Natural killer cell treated with Interleukin-12 subunit alpha and Interleukin-12 subunit beta and Interleukin-15 and Interleukin-18, amount 100 ng/mL, for 72 hours (primary cell): Measurements from ENCODE around the gene ABCB11. TPM values are rescaled to one million over a fixed set of nuclear protein-coding genes. Genes with fewer than 3 reads are reported as not detected.
"Not testable (repeated sequence)": the region's sequence is repeated elsewhere in the genome, so short reads cannot be mapped to it uniquely, and the experiment has no call there.

ENCODE experiments used
- ATAC-seq, 2 donors: fragments of 150-1000 bp; cut with Tn5 transposase in 1 of 2; sonication (Bioruptor Pico), chemical (Tn5 transposase) in 1 of 2; 2 replicates each; pipeline ENCODE4 v1.10.0; 2021
- DNase-seq: peaks from one replicate; pipeline ENCODE4 v3.0.0; 2022; ENCODE audit warnings: low spot score
- H3K27ac Mint-ChIP-seq, 2 donors: 1 replicate in 1 of 2; 2 replicates in 1 of 2; pipeline ENCODE4 v1.8.0; 2022; ENCODE audit warnings: mixed read lengths in 2 of 2, mild to moderate bottlenecking in 1 of 2, moderate library complexity in 1 of 2
- H3K27me3 Mint-ChIP-seq, 2 donors: 1 replicate in 1 of 2; 2 replicates in 1 of 2; pipeline ENCODE4 v1.8.0; 2022; ENCODE audit warnings: mixed read lengths in 2 of 2
- H3K36me3 Mint-ChIP-seq: one replicate; pipeline ENCODE4 v1.8.0; 2022; ENCODE audit warnings: mixed read lengths
- H3K4me1 Mint-ChIP-seq, 2 donors: 1 replicate in 1 of 2; 2 replicates in 1 of 2; pipeline ENCODE4 v1.8.0; 2022; ENCODE audit warnings: low read depth in 2 of 2, mixed read lengths in 2 of 2, mild to moderate bottlenecking in 1 of 2
- H3K4me3 Mint-ChIP-seq: one replicate; pipeline ENCODE4 v1.8.0; 2022; ENCODE audit warnings: mixed read lengths
- H3K9me3 Mint-ChIP-seq: 2 replicates; pipeline ENCODE4 v1.8.0; 2022; ENCODE audit warnings: mixed read lengths
- total RNA-seq, 2 donors: library from RNA; stranded (reverse); gene quantifications; one replicate each; pipeline ENCODE4 v1.2.3, GENCODE V29; 2022

The ABCB11 gene
- total RNA-seq, 2 donors from 2014 or later = 0.06 TPM; not detected in 1

DNA sequence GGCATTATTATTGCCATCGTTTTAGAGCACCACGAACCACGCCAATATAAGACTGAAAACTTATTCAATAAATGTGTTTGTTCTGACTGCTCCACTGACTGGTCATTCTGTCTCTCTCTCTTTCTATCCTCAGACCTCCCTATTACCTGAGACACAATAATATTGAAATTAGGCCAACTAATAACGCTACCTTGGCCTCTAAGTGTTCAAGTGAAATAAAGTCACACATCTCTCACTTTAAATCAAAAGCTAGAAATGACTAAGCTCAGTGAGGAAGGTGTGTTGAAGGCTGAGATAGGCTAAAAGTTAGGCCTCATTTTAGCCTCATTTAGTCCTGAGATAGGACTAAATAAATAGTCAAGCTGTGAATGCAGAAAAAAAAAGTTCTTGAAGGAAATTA, 91.2 kb downstream of the ABCB11 start:
- no peak overlapping the region for H3K4me3 Mint-ChIP-seq
- DNase-seq (no peak), ATAC-seq (peak in 1 of 2 donors; percentile 66)
- H3K36me3 Mint-ChIP-seq = no peaks in the 10 kb centered on the region
- H3K4me1 Mint-ChIP-seq = no peaks in the 10 kb centered on the region
- peaks cover 14 to 18% of the 10 kb centered on the region in 2 donors for H3K27me3 Mint-ChIP-seq
- no peak overlapping the region for H3K27ac Mint-ChIP-seq
- H3K9me3 Mint-ChIP-seq = no peaks in the 10 kb centered on the region

DNA sequence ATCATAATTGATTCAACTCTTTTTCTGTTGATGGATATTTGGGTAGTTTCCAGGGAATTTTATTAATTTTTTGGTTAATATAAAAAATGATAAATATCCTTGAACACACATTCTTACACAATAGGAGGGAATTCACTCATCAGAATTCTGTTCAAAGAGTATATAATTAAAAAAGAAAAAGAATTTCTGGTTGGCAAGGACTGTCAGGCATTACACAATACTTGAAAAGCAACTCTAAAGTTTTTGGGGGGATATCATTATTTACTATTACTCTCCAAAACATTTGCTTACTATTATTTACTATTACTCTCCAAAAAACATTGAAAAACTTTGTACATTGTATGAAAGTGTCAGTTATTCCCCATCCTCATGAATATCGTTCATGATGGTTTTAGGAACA, 92.1 kb downstream of the ABCB11 start:
- Mint-ChIP-seq H3K27me3 (peaks cover 7 to 17% of the 10 kb centered on the region in 2 donors), H3K4me3 (no peak overlapping the region), H3K9me3 (no peaks in the 10 kb centered on the region), H3K36me3 (no peaks in the 10 kb centered on the region), H3K27ac (no peak overlapping the region), H3K4me1 (no peaks in the 10 kb centered on the region)
- ATAC-seq = no peak
- DNase-seq = no peak

DNA sequence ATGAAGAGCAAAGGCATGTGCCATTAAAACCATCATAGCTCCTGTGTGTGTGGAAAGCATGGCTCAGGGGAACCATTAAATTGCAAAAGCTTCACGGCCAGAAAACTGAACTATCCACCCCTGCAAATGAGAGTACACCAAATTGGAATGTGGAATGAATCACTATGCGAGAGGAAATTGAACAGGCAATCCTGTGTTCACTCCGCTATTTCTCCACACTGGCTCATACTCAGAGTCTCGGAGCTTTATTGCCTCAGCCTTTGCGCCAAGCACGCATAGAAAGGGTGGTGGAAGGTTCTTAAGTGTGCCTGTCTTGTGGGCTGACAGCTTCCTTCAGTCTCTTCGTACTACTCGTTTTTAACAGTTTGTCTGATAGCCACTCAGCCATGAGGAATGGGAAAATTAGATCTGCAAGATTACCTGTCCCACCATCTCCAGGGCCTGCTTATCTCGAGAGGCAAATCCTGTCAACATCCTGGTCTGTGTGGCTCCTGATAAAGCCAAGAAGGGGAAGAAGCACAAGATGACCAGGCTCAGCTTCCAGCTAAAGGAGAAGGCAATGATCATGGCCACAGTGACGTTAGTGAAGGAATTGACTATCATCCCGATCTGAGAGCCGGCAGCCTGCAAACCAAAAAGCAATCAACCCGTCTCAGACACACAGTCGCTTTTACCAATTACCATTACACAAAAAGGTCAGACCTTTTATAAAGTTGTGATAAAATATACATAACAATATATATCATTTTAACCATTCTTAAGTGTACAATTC, 95.1 kb downstream of the ABCB11 start:
- Mint-ChIP-seq H3K9me3 (no peaks in the 10 kb centered on the region), H3K4me3 (no peak overlapping the region), H3K4me1 (no peaks in the 10 kb centered on the region), H3K27ac (no peak overlapping the region), H3K27me3 (peaks cover 4 to 17% of the 10 kb centered on the region in 2 donors), H3K36me3 (no peaks in the 10 kb centered on the region)
- no peak for DNase-seq
- no peak for ATAC-seq

DNA sequence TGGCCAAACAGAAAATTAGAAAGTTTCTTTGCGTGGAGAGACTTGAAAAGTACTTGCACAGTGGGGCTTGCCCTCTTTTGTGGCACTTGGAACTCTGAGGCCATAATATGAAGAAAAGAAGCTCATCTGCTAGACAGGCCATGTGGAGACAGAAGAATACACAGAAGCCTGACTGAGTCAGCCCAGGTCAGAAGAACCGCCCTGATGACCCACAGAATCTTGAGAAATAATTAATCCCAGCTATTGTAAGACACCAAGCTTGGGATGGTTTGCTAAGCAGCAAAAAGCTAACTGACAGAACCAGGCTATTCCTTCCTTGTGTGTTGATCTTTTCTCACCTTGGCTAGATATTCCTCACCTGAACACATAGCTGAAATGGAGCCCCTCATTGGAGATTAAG, 96.3 kb downstream of the ABCB11 start:
- Mint-ChIP-seq H3K9me3 (no peaks in the 10 kb centered on the region), H3K27ac (no peak overlapping the region), H3K36me3 (no peaks in the 10 kb centered on the region), H3K4me3 (no peak overlapping the region), H3K4me1 (no peaks in the 10 kb centered on the region), H3K27me3 (peaks cover 4 to 17% of the 10 kb centered on the region in 2 donors)
- ATAC-seq = no peak
- no peak for DNase-seq

DNA sequence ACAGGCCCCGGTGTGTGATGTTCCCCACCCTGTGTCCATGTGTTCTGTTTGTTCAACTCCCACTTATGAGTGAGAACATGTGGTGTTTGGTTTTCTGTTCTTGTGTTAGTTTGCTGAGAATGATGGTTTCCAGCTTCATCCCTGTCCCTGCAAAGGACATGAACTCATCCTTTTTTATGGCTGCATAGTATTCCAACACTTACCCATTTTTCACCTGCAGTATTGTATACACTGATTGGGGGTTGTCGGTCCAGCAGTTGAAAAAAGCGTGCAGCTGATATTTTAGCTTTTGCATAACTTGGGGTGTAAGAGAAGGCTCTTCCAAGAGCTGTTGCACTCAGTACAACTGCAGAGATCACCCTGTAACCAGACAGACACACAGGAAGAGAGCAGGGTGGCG, 99.0 kb downstream of the ABCB11 start:
- DNase-seq, H3K27ac Mint-ChIP-seq, H3K4me3 Mint-ChIP-seq, H3K4me1 Mint-ChIP-seq, H3K9me3 Mint-ChIP-seq, ATAC-seq, H3K36me3 Mint-ChIP-seq: not testable (repeated sequence)
- H3K27me3 Mint-ChIP-seq = peaks cover 17 to 21% of the 10 kb centered on the region in 2 donors

DNA sequence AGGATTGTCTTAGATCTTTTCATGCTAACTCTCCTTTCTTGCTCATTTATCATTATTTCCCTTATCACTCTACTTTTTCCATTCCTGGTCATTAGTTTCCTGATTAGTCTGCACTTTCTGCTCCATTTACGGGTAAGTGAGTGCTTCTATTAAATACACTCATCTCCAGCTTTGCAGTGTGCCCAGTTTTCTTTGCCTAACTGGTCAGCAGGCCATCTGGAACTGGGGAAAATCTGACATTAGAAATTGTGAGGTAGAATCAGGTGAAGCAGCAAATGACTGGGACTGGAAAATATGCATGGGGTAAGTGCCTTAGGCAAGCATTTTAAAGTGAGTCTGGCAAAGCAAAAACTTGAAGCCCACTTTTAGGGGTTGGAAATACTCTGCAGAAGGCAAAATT, 100.9 kb downstream of the ABCB11 start:
- ATAC-seq = no peak
- Mint-ChIP-seq H3K4me1 (no peaks in the 10 kb centered on the region), H3K27me3 (peaks cover 16 to 19% of the 10 kb centered on the region in 2 donors)

DNA sequence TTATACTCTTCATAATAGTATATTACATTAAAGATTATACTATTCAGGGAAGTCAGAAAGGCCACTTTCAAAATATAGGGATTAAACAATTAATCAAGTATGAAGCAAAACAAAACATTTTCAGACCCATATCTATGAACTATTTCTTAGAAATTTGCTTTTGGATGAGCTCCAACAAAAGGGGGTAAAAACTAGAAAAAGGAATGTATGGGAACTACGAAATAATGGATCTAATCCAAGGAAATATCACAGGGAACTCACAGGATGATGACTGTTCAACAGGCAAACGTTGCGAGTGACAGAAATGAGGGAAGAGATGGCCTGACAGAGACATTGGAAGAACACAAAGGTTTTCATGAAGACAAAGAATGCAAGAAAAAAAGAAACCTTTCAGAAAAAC, 102.1 kb downstream of the ABCB11 start:
- no peak overlapping the region for H3K27ac Mint-ChIP-seq
- no peak overlapping the region for H3K4me3 Mint-ChIP-seq
- H3K36me3 Mint-ChIP-seq = no peaks in the 10 kb centered on the region
- H3K9me3 Mint-ChIP-seq = no peaks in the 10 kb centered on the region
- no peak for DNase-seq
- no peaks in the 10 kb centered on the region for H3K4me1 Mint-ChIP-seq
- ATAC-seq = no peak
- H3K27me3 Mint-ChIP-seq = peaks cover 16 to 20% of the 10 kb centered on the region in 2 donors

More for the DNA sequence above, 100.9 kb downstream of the ABCB11 start:
- no peak overlapping the region for H3K4me3 Mint-ChIP-seq
- H3K36me3 Mint-ChIP-seq = no peaks in the 10 kb centered on the region
- DNase-seq = no peak
- no peak overlapping the region for H3K27ac Mint-ChIP-seq
- no peaks in the 10 kb centered on the region for H3K9me3 Mint-ChIP-seq

DNA sequence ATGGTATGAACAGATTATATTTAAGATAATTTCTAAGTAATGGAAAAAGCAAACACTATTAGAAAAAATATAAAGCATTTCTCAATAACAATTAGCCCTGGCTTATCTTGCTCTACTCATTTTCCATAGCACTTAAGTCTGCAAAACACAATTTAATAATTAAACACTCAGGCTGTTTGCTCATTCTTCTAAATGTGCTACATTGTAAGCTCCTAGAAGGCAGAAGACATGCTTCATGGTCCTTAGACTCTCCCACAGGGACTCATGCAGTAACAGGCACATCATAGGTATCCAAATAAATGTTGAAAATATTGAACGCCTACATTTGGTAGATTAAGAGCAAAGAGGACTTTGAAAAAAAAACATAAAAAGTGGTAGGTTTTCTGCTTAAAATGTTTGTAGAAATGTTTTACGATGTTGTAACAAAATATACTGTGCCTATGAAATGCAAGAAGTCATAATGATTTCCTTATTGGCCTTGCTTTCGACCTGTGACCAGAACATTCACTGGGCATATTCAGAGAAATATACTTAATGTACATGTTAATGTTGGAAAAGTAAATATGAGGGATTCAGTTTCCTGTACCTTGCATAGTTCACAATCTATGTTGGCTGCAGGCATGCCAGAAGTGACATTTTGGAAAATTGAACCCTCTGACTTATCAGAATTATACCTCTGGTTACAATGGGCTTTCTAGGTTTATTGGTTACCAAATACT, 102.9 kb downstream of the ABCB11 start:
- no peak overlapping the region for H3K4me3 Mint-ChIP-seq
- ATAC-seq (no peak), DNase-seq (no peak)
- H3K4me1 Mint-ChIP-seq = no peaks in the 10 kb centered on the region
- no peak overlapping the region for H3K27ac Mint-ChIP-seq
- no peaks in the 10 kb centered on the region for H3K36me3 Mint-ChIP-seq
- peaks cover 16 to 24% of the 10 kb centered on the region in 2 donors for H3K27me3 Mint-ChIP-seq
- H3K9me3 Mint-ChIP-seq = no peaks in the 10 kb centered on the region

DNA sequence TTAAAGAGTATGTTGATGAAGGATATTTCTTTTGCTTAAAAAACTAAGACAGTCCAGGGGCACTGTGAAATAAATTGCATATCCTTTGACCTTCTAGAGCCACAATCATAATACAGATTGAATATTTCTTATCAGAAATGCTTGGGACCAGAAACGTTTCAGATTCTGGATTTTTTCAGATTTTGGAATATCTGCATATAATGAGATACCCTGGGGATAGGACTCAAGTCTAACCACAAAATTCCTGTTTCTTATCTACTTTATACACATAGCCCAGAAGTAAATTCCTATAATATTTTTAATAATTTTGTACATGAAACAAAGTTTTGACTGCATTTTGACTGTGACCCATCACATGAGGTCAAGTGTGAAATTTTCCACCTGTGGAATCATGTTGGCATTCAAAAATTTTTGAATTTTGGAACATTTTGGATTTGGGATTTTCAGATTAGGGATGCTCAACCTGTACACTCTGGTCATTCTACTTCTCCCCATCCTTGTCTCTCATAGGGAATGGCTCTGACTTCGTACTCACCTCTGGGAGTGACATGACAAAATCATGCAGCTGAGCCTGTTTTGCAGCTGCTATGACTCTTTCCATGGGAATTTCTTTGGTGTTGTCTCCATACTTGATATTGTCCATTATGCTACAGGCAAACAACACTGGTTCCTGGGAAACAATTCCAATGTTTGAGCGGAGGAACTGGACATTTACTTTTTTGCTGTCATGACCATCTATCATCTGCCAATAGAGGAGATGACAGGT, 104.3 kb downstream of the ABCB11 start:
- Mint-ChIP-seq H3K36me3 (no peaks in the 10 kb centered on the region), H3K4me3 (no peak overlapping the region), H3K9me3 (no peaks in the 10 kb centered on the region), H3K27me3 (peaks cover 16 to 25% of the 10 kb centered on the region in 2 donors), H3K27ac (no peak overlapping the region), H3K4me1 (no peaks in the 10 kb centered on the region)
- DNase-seq = no peak
- no peak for ATAC-seq

DNA sequence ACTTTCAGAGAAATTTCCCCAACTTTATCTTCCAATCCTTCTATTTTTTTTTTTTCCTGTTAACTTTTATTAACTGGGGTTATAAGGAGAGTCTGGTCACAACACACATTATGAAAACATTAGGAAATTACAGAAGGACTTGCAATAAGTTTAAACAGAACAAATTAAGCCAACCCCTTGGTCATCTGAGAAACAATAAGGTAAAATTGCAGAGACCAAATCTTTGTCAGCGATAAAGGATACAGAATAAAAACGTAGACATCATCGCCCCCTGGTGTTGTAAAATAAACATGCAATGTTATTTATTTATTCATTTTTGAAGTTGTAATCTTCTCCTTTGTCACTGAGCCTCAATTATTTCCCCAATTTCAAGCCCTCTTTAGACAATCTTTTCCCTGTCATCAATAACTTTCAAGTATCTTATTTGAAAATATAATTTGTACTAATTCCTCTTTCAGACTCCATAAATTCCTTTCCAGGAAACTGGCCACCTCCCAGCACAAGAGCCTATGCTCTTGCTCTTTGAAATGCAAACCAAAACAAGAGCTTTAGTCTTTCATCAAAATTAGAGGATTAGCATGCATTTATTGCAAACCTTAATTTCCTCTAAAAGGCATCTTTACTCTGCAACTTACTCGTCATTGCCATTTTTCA, 110.5 kb downstream of the ABCB11 start:
- H3K27ac Mint-ChIP-seq = no peak overlapping the region
- H3K4me3 Mint-ChIP-seq = no peak overlapping the region
- H3K4me1 Mint-ChIP-seq = peaks cover 0 to 4% of the 10 kb centered on the region in 2 donors
- peaks cover 10 to 13% of the 10 kb centered on the region in 2 donors for H3K27me3 Mint-ChIP-seq
- H3K9me3 Mint-ChIP-seq = no peaks in the 10 kb centered on the region
- no peak for DNase-seq
- no peaks in the 10 kb centered on the region for H3K36me3 Mint-ChIP-seq
- no peak for ATAC-seq

DNA sequence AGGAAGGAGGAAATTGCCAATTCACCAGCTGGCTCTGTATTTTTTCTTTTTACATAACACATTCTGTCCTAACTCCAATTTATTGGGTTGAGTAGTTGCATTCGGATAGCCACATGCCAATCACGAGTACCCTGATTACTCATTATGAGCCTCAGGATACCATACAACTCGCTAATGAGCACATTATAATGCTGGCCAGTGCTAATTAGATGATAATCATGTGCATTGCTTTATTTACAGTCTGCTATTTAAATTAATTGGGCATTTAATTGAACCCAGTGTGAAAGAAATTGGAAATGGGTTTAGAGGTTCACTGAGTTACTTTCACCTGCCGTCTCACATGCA, 114.8 kb downstream of the ABCB11 start:
- Mint-ChIP-seq H3K4me1 (peaks cover 0 to 7% of the 10 kb centered on the region in 2 donors), H3K4me3 (no peak overlapping the region), H3K36me3 (no peaks in the 10 kb centered on the region), H3K9me3 (no peaks in the 10 kb centered on the region), H3K27me3 (peaks cover 16 to 47% of the 10 kb centered on the region in 2 donors), H3K27ac (no peak overlapping the region)
- DNase-seq = no peak
- no peak for ATAC-seq

DNA sequence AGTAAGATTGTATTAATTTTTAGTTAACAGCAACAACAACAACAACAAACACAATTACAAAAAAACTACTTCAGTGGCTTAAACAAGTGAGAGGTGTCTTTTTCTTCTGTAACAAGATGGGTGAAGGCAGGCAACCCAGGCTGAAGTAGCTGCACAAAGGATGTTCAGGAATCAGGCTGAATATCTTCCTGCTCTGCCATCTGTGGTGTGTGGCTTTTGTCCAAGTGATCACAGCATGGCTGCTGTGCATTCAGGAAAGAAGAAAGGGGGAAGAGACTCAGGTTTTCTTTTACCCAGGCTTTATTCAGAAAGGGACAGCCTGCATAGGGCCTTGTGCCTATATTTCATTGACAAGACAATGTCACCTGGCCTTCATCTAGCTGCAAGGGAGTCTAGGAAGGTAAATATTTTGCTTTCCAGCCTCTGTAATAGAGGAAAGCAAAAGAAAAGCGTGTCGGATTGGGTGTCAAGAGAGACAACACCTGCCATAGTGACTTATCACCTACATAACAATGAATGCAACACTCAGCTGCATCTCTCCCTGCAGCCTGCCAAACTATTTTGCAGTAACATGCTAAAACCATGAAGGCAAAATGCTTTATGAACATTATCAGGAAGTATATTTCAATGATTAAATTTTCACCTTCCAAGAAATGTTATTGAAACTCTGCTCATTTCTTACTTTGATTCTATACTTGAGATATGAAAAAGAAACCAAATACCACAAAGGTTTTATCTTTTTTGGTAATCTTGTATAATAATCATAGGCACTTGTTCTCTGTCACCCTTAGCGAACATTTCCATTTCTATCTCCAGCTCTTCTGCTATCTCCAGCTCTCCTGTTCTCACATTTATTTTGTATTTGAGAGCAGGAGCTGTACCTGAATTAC, 115.4 kb downstream of the ABCB11 start:
- Mint-ChIP-seq H3K27me3 (peaks cover 16 to 44% of the 10 kb centered on the region in 2 donors), H3K4me1 (peaks cover 0 to 7% of the 10 kb centered on the region in 2 donors), H3K4me3 (no peak overlapping the region), H3K36me3 (no peaks in the 10 kb centered on the region), H3K27ac (no peak overlapping the region), H3K9me3 (no peaks in the 10 kb centered on the region)
- DNase-seq (no peak), ATAC-seq (no peak)

DNA sequence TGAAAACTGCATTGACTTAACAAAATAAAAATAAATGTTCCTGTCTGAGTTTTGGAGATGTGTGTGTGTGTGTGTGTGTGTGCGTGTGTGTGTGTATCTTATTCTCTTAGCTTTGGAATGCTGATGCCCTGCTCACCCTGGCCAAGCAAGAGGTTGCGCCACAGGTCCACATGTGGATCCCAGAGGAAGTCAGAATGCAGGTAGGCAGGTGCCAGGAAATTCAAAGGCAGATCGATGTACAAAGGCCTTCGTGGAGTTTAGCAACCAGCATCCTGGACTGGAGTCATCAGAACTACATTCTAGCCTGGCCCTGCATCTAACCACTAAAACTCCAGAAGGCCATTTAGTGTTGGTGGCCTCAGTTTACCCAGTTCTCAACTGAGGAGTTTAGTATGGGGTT, 117.6 kb downstream of the ABCB11 start:
- H3K27me3 Mint-ChIP-seq = peaks cover 20 to 37% of the 10 kb centered on the region in 2 donors
- H3K27ac Mint-ChIP-seq = no peak overlapping the region
- no peaks in the 10 kb centered on the region for H3K9me3 Mint-ChIP-seq
- ATAC-seq = no peak
- no peak for DNase-seq
- H3K4me3 Mint-ChIP-seq = no peak overlapping the region
- no peaks in the 10 kb centered on the region for H3K36me3 Mint-ChIP-seq
- peaks cover 0 to 3% of the 10 kb centered on the region in 2 donors for H3K4me1 Mint-ChIP-seq
